RPMI8226 (cell line): Measurements from ENCODE around the gene LEF1.
A peak's percentile ranks its signal among the peaks of the same experiment; 100 is the strongest.
"Not testable (repeated sequence)": the region's sequence is repeated elsewhere in the genome, so short reads cannot be mapped to it uniquely, and the experiment has no call there.

Source experiments
- DNase-seq: peaks from one replicate; pipeline ENCODE4 v3.0.0-alpha.2; 2015

LEF1 gene

GRCh38 chr4:108054025-108054638 lies 114.6 kb downstream of the LEF1 start:
- no peak for DNase-seq

- no peak for DNase-seq
These were observed 115.5 kb downstream of the LEF1 start for GRCh38 chr4:108053251-108053711.

GRCh38 chr4:108052558-108053120 lies 116.1 kb downstream of the LEF1 start:
- no peak for DNase-seq

- no peak for DNase-seq
These were observed 117.4 kb downstream of the LEF1 start for GRCh38 chr4:108051343-108051742.

GRCh38 chr4:108050166-108051111 lies 118.3 kb downstream of the LEF1 start:
- not testable (repeated sequence) for DNase-seq

- DNase-seq = no peak
These were observed 119.3 kb downstream of the LEF1 start for GRCh38 chr4:108049406-108049805.

- DNase-seq = no peak
These were observed 119.7 kb downstream of the LEF1 start for GRCh38 chr4:108048997-108049396.

GRCh38 chr4:108048157-108048556 lies 120.6 kb downstream of the LEF1 start:
- DNase-seq = no peak

GRCh38 chr4:108047199-108047598 lies 121.5 kb downstream of the LEF1 start:
- no peak for DNase-seq

GRCh38 chr4:108045687-108046024 lies 123.1 kb downstream of the LEF1 start:
- DNase-seq = peak; percentile 5

GRCh38 chr4:108044951-108045686 lies 123.6 kb downstream of the LEF1 start:
- no peak for DNase-seq

GRCh38 chr4:108043526-108043925 lies 125.2 kb downstream of the LEF1 start:
- no peak for DNase-seq

GRCh38 chr4:108042927-108043326 lies 125.8 kb downstream of the LEF1 start:
- no peak for DNase-seq

- DNase-seq = no peak
These were observed 130.8 kb downstream of the LEF1 start for GRCh38 chr4:108037884-108038283.

GRCh38 chr4:108036213-108036612 lies 132.5 kb downstream of the LEF1 start:
- DNase-seq = no peak

GRCh38 chr4:108035691-108036090 lies 133.0 kb downstream of the LEF1 start:
- no peak for DNase-seq

- no peak for DNase-seq
These were observed 134.2 kb downstream of the LEF1 start for GRCh38 chr4:108034565-108034964.

- no peak for DNase-seq
These were observed 135.4 kb downstream of the LEF1 start for GRCh38 chr4:108033348-108033747.

GRCh38 chr4:108031427-108032083 lies 137.2 kb downstream of the LEF1 start:
- DNase-seq = no peak

GRCh38 chr4:108030332-108030731 lies 138.4 kb downstream of the LEF1 start:
- peak; percentile 23 for DNase-seq

- DNase-seq = no peak
These were observed 139.0 kb downstream of the LEF1 start for GRCh38 chr4:108029731-108030130.

GRCh38 chr4:108029016-108029720 lies 139.6 kb downstream of the LEF1 start:
- no peak for DNase-seq
